MM.1S (cell line): ENCODE data around the gene SLC1A2.

Experiments used
- EZH2phosphoT487 ChIP-seq: fragments of 300-600 bp; sonication (generic); IDR thresholded peaks from 2 replicates; pipeline ENCODE4 v1.6.1; 2018; ENCODE audit warnings: antibody characterized with exemption, low read length
- TF ChIP-seq, protein P1 (sequence below): fragments of 300-600 bp; sonication (generic); IDR thresholded peaks from 2 replicates; pipeline ENCODE4 v1.5.1; 2016; ENCODE audit warnings: antibody characterized with exemption, low read length, mixed read lengths

DNA sequence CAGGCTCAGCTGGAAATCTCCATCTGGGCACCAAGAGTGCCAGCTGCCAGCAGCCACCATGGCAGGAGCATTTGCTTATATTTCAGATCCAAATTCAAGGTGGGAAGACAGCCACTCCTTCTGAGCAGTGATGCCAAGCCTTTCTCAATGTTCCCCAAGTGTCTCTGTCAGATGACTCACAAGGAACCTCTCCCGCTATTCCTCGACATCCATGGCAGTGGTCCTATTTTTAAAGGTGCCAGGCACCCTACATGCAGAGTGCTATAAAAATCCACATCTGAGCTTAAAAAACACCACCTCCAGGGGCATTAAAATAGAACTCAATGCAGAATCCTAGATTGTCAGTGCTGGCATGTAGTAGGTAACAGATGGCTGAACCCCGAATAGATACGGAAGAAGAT lies 112.1 kb downstream of the SLC1A2 start:
- TF ChIP-seq, protein P1, sequence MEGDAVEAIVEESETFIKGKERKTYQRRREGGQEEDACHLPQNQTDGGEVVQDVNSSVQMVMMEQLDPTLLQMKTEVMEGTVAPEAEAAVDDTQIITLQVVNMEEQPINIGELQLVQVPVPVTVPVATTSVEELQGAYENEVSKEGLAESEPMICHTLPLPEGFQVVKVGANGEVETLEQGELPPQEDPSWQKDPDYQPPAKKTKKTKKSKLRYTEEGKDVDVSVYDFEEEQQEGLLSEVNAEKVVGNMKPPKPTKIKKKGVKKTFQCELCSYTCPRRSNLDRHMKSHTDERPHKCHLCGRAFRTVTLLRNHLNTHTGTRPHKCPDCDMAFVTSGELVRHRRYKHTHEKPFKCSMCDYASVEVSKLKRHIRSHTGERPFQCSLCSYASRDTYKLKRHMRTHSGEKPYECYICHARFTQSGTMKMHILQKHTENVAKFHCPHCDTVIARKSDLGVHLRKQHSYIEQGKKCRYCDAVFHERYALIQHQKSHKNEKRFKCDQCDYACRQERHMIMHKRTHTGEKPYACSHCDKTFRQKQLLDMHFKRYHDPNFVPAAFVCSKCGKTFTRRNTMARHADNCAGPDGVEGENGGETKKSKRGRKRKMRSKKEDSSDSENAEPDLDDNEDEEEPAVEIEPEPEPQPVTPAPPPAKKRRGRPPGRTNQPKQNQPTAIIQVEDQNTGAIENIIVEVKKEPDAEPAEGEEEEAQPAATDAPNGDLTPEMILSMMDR: no peak
- TF ChIP-seq EZH2phosphoT487: no peak
